Neural progenitor cell (in vitro differentiated cells): ENCODE measurements around the gene HADHB.

Source experiments
- CTCF ChIP-seq: fragments of 200-600 bp; sonication (generic); IDR thresholded peaks from 2 replicates; pipeline ENCODE4 v1.5.1; 2017; ENCODE audit warnings: antibody characterized with exemption, mild to moderate bottlenecking
- EZH2 ChIP-seq: fragments of 200-600 bp; sonication (generic); IDR thresholded peaks from 2 replicates; pipeline ENCODE4 v1.6.1; 2017; ENCODE audit warnings: antibody characterized with exemption, mild to moderate bottlenecking, moderate library complexity

- no peak for TF ChIP-seq CTCF
- TF ChIP-seq EZH2: no peak
These were observed 28.9 kb upstream of the HADHB start for GRCh38 chr2:26215833-26216232.
